Ascending aorta (tissue), 2 donors: ENCODE data around the gene RBPJ. TPM values are rescaled to one million over a fixed set of nuclear protein-coding genes. Genes with fewer than 3 reads are reported as not detected.

Experiments
- DNase-seq, 2 donors: peaks; one replicate each; pipeline ENCODE4 v3.0.0-alpha.2; 2019; ENCODE audit warnings: low spot score in 2 of 2
- H3K27ac ChIP-seq, 2 donors: fragments of 200-600 bp; sonication (generic); one replicate each; pipeline ENCODE4 v1.5.1; 2016 to 2017; ENCODE audit warnings: mild to moderate bottlenecking in 1 of 2
- H3K27me3 ChIP-seq: fragments of 200-600 bp; sonication (generic); one replicate; pipeline ENCODE4 v1.5.1; 2017
- H3K36me3 ChIP-seq, 2 donors: fragments of 200-600 bp; sonication (generic); one replicate each; pipeline ENCODE4 v1.5.1; 2016
- H3K4me1 ChIP-seq, 2 donors: fragments of 200-600 bp; sonication (generic); one replicate each; pipeline ENCODE4 v1.5.1; 2016 to 2017; ENCODE audit warnings: mild to moderate bottlenecking in 1 of 2
- H3K4me3 ChIP-seq, 2 donors: fragments of 200-600 bp; sonication (generic); one replicate each; pipeline ENCODE4 v1.5.1; 2016 to 2017; ENCODE audit warnings: mild to moderate bottlenecking in 1 of 2
- H3K9me3 ChIP-seq, 2 donors: fragments of 200-600 bp; sonication (generic); one replicate each; pipeline ENCODE4 v1.5.1; 2016
- CTCF ChIP-seq, 3 experiments: fragments of 200-600 bp in 2 of 3; fragments of 450-650 bp in 1 of 3; sonication (generic) in 2 of 3; IDR thresholded peaks; one replicate each; pipeline ENCODE4 v1.5.1; 2016 to 2019; ENCODE audit warnings: antibody characterized with exemption in 3 of 3, mild to moderate bottlenecking in 1 of 3, moderate library complexity in 1 of 3
- intact Hi-C: fragments of 100-400 bp; cut with DNase I; formaldehyde crosslinking; loops from one replicate; pipeline ENCODE4 v1.15.1; 2023
- total RNA-seq: library from RNA; depleted of rRNA; stranded (reverse); fragments of >200 nt; gene quantifications from one replicate; pipeline ENCODE4 v1.1.0, GENCODE V29; 2016

RBPJ gene
- total RNA-seq, 1 donor from 2014 or later, result 17.6 TPM

- Histone ChIP-seq H3K9me3 (peaks cover 0 to 8% of the 10 kb centered on the region in 2 donors), H3K27ac (no peak overlapping the region), H3K4me3 (no peak overlapping the region), H3K36me3 (peaks cover 6 to 13% of the 10 kb centered on the region in 2 donors), H3K4me1 (no peaks in the 10 kb centered on the region), H3K27me3 (no peaks in the 10 kb centered on the region)
- TF ChIP-seq CTCF (IDR thresholded peaks at IDR 0.05), result no peak
- DNase-seq, result no peak
- intact Hi-C loops, result no loop called here
Measured at GRCh38 chr4:26441102-26441501, 120.3 kb downstream of the RBPJ start.

GRCh38 chr4:26441771-26442170 is 121.0 kb downstream of the RBPJ start:
- H3K4me3 ChIP-seq, result no peak overlapping the region
- no peaks in the 10 kb centered on the region for H3K27me3 ChIP-seq
- no peak overlapping the region for H3K27ac ChIP-seq
- intact Hi-C loops, result no loop called here
- H3K4me1 ChIP-seq, result no peaks in the 10 kb centered on the region
- DNase-seq, result no peak
- peaks cover 0 to 8% of the 10 kb centered on the region in 2 donors for H3K9me3 ChIP-seq
- H3K36me3 ChIP-seq, result peaks cover 6 to 13% of the 10 kb centered on the region in 2 donors
- no peak for TF ChIP-seq CTCF (IDR thresholded peaks at IDR 0.05)

- intact Hi-C loops, result no loop called here
Measured at GRCh38 chr4:26447378-26447777, 126.6 kb downstream of the RBPJ start.

GRCh38 chr4:26450418-26450817 is 129.6 kb downstream of the RBPJ start:
- intact Hi-C loops, result no loop called here
- Histone ChIP-seq H3K36me3 (no peaks in the 10 kb centered on the region), H3K9me3 (no peaks in the 10 kb centered on the region), H3K27ac (no peak overlapping the region), H3K4me3 (no peak overlapping the region), H3K4me1 (no peaks in the 10 kb centered on the region), H3K27me3 (no peaks in the 10 kb centered on the region)
- no peak for TF ChIP-seq CTCF (IDR thresholded peaks at IDR 0.05)
- DNase-seq, result no peak

More at GRCh38 chr4:26447378-26447777, 126.6 kb downstream of the RBPJ start:
- Histone ChIP-seq H3K27ac (no peak overlapping the region), H3K9me3 (peaks cover 0 to 8% of the 10 kb centered on the region in 2 donors), H3K4me3 (no peak overlapping the region), H3K36me3 (no peaks in the 10 kb centered on the region), H3K4me1 (no peaks in the 10 kb centered on the region), H3K27me3 (no peaks in the 10 kb centered on the region)
- DNase-seq, result no peak
- no peak for TF ChIP-seq CTCF (IDR thresholded peaks at IDR 0.05)

GRCh38 chr4:26451597-26451996 is 130.8 kb downstream of the RBPJ start:
- intact Hi-C loops, result no loop called here
- DNase-seq, result no peak
- H3K9me3 ChIP-seq, result no peaks in the 10 kb centered on the region

More at GRCh38 chr4:26451597-26451996, 130.8 kb downstream of the RBPJ start:
- no peaks in the 10 kb centered on the region for H3K27me3 ChIP-seq
- H3K4me1 ChIP-seq, result no peaks in the 10 kb centered on the region
- H3K4me3 ChIP-seq, result no peak overlapping the region
- TF ChIP-seq CTCF (IDR thresholded peaks at IDR 0.05), result no peak
- H3K27ac ChIP-seq, result no peak overlapping the region
- H3K36me3 ChIP-seq, result no peaks in the 10 kb centered on the region
